ENCODE measurements around the gene SRC.

SRC gene

DNA sequence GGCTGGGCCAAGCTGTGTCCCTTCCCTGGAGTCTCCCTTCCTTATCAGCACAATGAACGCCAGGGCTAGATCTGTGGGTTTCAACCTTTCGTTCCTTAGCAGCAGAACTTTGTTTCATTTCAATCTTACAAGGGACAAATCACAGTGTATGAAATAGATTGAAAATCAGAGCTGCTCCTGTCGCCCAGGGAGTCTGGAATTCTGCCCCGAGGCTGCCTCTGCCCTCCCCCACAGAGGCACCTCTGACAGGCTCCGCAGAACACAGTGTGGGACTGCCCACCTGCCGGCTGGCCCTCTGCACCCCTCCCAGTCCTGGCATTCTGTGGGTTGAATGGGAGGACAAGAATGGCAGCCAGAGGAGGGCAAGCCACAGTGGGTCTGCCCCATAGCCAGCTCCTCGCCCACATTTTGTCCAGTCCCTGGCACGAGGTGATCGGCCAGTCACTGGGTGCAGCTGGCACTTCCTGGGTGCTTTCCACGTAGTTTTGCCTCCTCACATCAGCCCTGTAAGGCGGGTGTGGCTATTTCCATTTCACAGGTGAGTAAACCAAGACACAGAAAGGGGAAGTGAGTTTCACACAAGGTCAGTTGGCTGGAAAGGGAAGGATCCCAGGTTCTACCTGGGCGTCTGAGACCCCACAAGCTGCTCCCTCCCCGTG is 30.4 kb upstream of the SRC start:
- DNase-seq, result no peak

DNA sequence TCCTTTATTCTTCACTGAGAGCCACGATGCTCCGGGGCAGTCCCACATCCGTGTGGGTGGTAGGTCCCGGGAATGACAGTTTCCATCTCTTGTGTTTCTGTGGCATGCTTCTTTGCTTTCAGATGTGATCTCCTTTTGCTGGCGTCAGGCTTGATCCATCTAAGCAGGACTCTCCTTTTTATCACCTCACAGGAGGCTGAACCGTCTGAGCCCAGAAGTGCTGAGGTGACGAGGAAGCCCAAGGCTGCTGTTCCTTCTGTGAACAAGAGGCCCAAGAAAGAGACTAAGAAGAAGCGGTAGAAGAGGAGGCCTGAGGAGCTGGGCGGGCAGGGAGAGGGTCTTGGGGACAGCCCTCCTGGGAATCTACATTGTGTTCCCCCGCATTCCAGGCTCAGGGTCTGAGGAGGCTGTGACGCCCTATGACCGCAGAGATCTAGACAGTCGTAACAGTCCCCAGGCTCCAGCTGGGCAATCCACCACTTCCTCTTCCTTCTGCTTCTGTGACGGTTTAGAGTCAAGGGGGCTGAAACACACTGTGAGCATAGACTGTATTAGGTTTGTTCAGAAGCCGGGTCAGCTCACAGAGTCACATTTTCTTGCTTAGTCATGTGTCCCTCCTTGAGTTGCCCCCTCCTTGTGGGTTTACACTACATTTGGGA is 29.7 kb upstream of the SRC start:
- DNase-seq, result no peak

DNA sequence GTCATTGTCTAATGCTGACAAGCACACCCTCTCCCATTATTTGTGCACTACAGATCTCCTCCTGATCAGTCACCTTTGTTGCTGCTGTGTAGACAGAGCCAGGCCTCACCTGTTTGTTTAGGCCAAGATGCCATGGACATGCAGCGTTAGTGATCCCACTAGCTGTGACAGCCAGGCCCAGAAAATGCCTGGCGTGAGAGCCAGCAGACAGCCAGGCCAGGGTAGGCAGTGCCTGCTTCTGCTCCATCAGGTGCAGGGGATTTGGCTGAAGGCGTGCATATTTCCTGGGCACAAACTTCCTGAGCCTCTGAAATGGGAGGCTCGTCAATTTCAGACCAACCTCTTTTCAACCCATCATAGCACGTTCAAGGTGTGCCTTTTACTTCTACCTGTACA is 29.2 kb upstream of the SRC start:
- no peak for DNase-seq

DNA sequence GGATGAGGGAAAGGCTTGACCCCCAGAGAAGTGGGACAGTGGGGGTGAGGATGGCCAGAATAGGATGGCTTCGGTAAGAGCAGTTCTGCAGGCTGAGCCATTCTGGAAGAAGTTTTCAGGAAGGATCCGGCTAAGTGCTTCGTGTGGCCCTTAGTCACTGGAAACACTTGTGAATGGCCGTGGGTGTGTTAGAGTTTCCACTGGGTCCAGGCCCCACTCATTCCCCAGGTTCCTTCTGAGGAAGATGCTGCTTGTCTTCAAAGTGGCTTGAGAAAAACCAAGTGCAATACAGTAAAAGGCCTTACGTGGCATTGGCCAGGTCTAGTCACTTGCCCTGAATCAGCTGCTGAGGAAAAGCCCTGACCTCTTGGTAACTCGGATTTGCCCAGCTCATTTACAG is 28.6 kb upstream of the SRC start:
- DNase-seq, result no peak

DNA sequence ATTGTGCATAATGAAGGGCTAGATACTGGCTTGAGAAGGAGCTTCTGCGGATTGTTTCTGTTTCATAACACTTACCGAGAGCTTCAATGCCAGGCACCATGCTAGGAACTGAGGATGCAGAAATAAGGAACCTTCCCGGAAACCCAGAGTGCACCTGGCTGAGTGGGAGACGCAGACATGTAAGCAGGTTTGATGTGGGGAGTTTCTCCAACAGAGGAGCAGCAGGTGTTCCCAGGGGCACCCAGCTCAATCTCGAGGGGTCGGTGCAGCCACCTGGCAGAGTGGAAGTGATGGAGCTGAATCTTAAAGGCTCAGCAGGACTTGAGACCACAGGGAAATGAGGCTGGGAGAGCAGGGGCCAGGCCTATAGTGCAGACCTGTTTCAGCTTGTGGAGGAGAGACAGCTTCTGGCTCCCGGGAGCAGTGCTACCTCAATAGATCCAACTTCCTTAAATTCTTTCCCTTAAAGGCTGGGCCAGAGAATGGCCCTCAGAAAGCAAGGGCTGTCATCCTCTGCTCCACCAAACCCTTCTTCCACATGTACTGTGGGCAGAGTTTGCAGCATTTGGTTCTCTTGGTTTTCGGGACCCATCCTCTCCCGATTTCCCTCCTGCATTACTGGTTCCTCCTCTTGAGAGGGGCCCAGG is 27.8 kb upstream of the SRC start:
- no peak for DNase-seq

DNA sequence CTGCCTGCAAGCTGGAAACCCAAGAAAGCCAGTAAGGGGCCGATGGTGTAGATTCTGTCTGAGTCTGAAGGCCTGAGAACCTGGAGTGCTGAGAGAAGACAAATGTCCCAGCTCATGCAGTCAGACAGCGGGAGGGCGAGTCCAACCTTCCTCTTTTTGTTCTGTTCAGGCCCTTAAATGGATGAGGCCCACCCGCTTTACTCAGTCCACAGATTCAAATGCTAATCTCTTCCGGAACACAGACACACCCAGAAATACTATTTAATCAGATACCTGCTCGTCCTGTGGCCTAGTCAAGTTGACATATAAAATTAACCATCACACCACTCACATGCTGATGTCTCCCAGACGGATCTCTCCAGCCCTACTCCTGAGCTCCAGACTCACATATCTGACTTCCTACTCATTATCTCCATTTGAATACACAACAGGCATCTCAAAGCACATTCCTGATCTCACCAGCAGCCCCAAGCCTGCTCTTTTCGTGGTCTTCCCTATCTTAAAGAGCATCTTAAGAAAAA is 26.7 kb upstream of the SRC start:
- peak; percentile 59 for DNase-seq

DNA sequence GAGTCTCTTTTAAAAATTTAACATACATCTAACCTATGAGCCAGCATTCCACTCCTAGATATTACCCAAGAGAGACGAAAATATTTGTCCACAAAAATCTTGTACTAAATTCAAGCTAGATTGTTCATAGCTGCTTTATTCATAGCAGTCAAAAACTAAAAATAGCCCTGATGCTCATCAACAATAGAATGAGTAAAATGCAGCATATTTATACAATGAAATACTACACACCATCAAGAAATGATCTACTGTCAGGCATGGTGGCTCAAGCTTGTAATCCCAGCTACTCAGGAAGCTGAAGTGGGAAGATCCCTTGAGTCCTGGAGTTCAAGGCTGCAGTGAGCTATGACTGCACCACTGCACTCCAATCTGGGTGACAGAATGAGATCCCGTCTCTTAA is 22.0 kb upstream of the SRC start:
- DNase-seq, result peak; percentile 70

DNA sequence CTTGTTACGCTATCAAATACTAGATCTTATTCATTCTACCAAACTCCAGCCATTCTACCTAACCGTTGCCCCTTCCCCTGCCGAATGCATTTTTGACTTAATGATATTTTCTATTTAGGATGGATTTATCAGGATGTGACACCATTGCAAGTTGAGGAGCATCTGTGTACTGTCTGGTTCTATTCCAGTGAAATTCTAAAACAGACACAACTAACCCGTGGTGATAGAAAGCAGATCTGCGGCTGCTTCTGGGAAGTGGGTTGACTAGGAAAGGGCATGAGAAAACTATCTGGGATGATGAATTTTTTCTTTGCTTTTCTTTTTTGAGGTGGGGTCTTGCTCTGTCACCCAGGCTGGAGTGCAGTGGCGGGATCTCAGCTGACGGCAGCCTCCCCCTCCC is 20.7 kb upstream of the SRC start:
- no peak for DNase-seq

DNA sequence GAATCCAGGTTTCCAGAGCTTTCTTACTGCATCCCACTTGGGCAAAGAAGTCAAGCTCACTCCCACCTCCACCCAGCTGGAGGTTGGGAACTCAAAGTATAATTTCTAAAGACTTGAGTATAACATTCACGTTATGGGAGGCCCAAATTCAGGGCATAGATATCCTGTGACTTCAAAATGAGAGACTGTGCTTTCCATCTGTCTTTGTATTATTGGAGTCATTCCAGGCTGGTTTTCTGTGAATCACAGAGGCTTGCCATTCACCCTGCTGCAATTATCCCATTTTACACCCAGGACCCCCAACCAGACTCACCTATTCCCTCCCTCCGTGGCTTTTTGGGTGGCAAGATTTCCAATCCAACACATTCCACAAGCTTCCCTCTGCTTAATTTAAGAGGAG is 19.3 kb upstream of the SRC start:
- DNase-seq, result no peak

DNA sequence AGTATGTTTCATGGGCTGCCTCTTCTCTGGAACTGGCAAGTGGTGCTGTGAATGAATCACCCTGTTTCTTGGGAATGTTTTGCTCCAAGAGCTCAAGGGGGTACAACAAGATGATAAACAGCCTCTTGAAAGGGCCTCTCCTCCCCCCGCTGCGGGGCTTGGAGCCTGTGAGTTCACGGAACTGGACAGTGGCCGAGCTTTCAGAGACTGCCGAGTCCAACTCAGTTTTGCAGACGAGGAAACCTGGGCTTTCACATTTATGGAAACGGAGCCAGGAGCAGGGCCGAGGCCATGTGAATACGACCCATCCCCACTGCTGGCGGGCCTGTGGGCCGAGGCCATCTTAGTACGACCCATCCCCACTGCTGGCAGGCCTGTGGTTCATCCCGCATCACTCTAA is 18.2 kb upstream of the SRC start:
- DNase-seq, result peak; percentile 60

DNA sequence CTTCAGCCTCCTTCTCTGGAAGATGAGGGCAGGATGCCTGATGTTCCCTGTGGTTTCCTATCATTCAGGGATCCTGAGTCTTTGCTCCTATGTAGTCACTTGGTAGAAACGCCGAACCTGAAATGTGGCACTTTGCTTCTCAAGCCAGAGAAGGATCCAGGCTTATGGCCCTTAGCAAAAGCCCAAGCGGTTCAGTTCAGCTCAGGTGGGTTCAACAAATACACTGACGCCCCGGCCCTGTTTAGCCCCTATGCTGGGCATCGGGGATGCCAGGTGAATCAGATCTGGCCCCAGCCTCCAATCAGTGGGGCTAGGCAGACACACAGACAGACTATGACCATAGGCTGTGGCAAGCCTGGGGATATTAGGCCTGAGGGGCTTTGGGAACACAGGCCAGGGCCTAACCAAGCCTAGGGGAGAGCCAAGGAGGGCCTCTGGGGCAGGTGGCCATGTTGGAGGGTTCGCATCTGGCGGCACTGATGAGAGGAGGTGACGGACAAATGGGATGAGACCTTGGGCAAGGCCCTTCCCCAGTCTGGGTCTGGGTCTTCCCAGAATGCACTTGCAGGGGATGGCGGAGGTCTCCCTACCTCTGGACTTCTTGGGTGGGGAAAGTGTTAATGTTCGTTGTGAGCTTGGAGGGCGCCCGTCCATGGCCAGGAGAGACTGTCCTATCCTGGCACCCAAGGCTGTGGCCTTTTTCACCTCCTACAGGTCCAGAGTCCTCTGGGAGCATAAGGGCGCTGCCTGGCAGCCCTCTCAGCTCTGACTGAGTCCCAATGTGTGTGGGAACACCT is 17.6 kb upstream of the SRC start:
- no peak for DNase-seq

DNA sequence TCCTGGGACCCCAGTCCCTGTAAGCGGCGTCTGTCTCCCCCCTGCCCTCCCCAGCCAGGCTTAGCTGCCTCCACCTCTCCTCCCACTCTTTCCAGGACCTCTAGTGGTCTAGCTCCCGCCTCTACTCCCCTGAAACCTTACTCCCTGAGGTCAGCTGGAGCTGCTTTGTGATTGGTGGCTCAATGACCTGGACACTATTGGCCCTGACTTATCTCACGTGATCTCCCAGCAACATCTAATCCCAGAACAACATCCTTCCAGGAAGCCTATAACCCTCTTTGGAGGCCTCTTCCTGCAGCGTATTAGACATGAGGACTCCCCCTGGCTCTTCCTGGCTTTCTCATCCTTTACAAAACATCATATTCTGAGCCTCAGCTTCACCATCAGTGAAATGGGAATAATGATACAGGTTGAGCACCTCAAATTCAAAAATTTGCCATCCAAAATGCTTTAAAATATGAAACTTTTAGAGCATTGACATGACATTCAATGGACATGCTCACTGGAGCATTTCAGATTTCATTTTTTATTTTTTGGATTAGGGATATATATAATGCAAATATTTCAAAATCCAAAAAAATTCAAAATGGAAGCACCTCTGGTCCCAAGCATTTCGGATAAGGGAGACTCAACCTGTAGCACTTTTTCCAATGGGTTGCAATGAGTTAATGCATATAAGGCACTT is 16.3 kb upstream of the SRC start:
- DNase-seq, result no peak

DNA sequence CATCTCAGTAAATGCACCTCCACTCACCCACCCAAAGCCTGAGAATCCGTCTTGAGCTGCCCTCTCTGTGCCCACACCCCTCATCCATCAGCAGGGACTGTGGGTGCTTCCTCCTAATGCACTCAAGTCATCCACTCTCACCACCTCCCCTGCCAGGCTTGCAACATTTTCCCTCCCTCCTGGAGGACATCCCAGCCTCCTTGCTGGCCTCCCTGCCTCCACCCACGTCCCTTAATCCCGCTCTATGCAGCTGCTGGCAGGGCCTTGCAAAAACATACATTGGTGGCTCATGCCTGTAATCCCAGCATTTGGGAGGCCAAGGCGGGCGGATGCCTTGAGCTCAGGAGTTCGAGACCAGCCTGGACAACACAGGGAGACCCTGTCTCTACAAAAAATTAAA is 15.6 kb upstream of the SRC start:
- DNase-seq, result no peak

DNA sequence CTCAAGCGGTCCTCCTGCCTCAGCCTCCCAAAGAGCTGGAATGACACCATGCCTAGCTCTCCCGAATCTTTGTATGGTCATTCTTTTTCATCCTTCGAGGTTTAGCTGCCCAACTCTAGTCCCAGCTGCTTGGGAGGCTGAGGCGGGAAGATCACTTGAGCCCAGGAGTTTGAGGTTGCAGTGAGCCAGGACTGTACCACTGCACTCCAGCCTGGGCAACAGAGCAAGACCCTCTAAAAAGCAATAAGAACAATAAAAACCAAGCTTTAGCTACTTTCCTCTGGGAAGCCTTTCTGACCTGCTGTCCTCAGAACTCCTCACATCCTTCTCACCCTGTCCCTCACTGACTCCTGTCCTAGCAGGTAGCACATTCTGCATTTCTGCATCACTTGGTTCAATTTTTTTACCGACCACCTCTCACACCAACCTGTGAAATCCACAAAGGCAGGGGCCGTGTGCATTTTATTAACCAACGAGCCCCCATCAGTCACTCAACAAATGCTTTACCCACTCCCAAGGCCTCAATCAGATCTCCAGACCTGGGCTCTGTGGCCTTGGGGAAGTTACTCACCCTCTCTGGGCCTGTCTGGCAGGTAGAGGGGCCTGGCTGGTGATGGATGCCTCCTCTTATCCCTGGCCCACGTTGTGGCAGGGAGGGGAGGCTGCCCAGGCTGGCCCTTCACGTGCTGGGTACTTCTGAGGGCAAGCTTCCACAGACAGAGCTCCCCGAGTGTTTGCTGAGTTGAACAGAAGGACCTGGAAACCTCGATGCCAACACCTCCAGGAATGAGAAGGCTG is 14.7 kb upstream of the SRC start:
- DNase-seq, result no peak

DNA sequence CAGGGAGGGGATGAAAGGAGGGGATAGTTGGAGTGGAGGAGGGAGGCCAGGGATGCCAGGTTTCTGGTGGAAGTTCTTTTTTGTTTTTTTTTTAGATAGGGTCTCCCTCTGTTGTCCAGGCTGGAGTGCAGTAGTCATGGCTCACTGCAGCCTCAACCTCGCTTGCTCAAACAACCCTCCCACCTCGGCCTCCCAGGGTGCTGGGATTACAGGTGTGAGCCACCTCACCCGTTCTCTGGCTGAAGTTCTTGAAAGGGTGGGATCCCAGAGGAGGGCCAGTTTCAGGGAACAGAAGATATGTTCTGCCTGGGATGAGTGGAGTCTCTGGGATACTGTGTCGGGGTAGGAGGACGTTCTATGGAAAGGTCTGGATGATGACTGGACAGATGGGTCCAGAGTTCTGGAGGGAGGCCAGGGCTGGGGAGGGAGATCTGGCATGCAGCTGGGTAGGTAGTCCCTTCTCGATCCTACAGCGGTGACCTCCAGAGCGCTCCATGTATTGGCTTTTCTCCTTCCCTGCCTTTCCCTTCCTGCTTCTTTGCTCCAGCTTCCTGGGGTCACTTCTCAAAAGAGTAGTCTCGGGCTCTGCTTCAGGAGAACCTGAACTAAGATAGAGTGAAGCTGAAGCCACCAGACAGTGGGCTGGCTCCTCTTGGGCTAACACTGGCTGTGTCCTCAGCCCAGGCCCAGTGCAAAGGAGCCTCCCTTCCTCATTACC is 12.7 kb upstream of the SRC start:
- DNase-seq, result no peak

DNA sequence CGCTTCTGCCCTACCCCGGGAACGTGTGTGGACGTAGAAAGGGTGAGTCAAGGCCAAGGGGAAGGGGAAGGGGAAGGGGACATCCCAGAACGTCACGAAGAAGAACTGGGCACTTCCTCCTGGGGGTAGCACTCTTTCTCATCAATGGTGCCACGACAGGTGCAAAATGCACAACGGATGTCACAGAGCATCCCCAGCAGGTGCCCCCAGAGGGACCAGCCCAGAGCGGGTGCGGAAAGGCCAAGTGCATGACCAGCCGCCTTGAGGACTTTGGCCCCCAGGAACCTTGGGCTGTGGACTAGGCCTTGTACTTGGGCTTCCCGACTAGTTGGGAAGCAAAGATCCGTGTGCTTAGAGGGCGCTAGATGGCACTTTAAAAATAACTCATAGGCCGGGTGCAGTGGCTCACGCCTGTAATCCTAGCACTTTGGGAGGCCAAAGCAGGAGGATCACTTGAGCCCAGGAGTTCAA is 12.1 kb upstream of the SRC start:
- no peak for DNase-seq

DNA sequence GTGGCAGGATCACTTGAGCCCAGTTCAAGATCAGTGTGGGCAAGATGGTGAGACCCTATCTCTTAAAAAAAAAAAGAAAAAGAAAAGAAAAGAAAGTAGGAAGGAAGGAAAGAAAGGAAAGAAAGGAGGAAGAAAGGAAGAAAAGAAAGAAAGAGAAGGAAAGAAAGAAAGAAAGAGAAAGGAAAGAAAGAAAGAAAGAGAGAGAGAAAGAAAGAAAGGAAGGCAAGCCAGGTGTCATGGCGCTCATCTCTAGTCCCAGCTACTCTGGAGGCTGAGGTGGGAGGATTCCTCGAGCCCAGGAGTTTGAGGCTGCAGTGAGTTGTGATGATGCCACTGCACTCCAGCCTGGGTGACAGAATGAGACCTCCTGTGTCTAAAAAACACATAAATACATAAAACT is 11.5 kb upstream of the SRC start:
- no peak for DNase-seq

DNA sequence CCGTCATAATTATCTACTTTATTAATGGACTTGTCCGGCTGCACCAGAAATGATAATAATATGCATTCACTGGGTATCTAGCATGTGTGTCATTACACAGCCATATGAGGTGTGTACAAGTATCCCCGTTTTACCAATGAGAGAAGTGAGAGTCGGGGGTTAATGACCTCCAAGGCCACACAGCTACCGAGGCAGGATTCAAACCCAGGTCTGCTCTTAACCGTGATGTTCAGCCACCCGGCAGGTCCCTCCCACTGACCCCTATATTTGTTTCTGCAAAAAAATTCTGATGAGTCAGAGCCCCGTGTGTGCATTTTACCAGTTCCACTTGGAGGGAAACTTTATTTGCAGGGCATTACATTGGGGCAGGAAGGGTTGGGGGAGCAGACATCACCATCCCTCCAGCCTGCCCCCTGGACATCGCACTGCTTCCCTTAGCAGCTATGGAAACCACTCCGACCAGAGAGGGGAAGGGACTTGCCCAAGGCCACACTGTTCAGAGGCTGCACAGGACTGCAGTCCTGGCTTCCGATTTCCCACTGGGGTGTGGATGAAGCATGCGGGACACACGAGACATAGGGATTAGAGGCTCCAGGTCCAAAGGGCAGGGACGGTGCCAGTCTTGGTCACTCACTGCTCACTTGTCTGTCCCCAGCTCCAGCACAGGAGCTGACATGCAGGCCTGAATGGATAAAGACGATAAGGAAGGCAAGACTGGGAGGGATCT is 10.1 kb upstream of the SRC start:
- peak; percentile 50 for DNase-seq

DNA sequence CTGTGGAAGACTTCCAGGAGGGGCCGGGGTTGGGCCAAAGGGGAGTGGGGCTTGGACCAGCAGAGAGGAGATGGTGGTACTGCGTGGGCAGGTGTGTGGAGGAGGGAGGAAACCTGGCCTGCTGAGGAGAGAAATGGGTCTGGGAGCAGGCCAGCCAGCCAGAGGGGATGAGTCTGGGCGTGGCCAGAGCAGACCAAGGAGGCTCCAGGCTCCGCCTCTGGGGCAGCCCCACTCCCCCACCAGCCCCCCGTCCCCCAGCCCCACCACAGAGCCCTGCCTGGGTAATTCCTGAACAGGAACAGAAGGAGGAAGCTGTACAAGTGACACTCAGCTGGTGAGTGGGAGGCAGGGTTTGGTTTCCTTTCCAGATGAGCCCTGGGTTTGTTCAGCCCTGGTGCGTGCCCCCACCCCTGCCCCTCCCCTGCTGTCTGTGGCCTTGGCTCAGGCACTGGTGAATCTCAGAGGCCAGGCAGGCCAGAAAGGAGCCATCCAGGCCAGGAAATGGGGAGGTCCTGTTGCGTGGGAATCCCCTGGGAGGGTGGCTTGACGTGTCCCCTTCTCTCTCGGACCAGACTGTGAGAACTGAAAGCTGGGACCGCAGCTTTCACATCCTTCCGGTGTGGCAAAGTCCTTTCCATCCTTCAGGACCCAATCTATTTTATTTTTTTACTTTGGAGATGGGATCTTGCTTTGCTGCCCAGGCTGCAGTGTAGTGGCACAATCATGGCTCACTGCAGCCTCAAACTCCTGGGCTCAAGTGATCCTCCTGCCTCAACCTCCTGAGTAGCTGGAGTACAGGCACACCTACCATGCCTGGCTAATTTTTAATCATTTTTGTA is 9.4 kb upstream of the SRC start:
- peak; percentile 46 for DNase-seq

Measured in EL (cell line).